ENCODE measurements around the gene ATF5.
A peak's percentile ranks its signal among the peaks of the same experiment; 100 is the strongest.
"Not testable (repeated sequence)": the region's sequence is repeated elsewhere in the genome, so short reads cannot be mapped to it uniquely, and the experiment has no call there.

Gene ATF5

GRCh38 chr19:49957262-49957915 is 28.4 kb downstream of the ATF5 start:
- Histone ChIP-seq H4K91ac (ENCODE audit: low read depth, low read length) (no peak overlapping the region), H4K12ac (ENCODE audit: low read depth, low read length) (no peak overlapping the region), H4K8ac (ENCODE audit: low read depth, low read length) (no peak overlapping the region), H2AK5ac (ENCODE audit: low read length) (no peak overlapping the region), H3K27me3 (ENCODE audit: insufficient read depth, low read length) (no peaks in the 10 kb centered on the region), H3K4me2 (ENCODE audit: low read length) (no peak overlapping the region), H2BK5ac (ENCODE audit: low read depth, low read length, poor library complexity) (no peak overlapping the region), H3K79me1 (ENCODE audit: low read length) (no peaks in the 10 kb centered on the region), H3K18ac (ENCODE audit: low read length) (no peak overlapping the region), H3K4ac (ENCODE audit: low read depth, low read length) (no peak overlapping the region), H3K9me3 (ENCODE audit: insufficient read depth, low read depth, low read length) (peaks cover 4% of the 10 kb centered on the region), H3K36me3 (ENCODE audit: control insufficient read depth in 1 of 2, insufficient read depth in 2 of 2, low read length in 2 of 2) (no peaks in the 10 kb centered on the region), H2AFZ (ENCODE audit: insufficient read depth, low read length, poor library complexity) (no peak overlapping the region), H3K4me3 (ENCODE audit: low read depth, low read length) (no peak overlapping the region), H3K14ac (ENCODE audit: low read length) (no peak overlapping the region), H2BK12ac (ENCODE audit: low read length) (no peak overlapping the region), H3K23ac (ENCODE audit: low read length) (no peak overlapping the region), H3K79me2 (ENCODE audit: control insufficient read depth, insufficient read depth, low read length, poor library complexity) (no peaks in the 10 kb centered on the region), H3K27ac (ENCODE audit: low read depth, low read length) (no peak overlapping the region), H3K9ac (ENCODE audit: low read length) (no peak overlapping the region), H3K4me1 (ENCODE audit: control insufficient read depth in 1 of 2, insufficient read depth in 2 of 2, low read length in 2 of 2) (no peaks in the 10 kb centered on the region), H2BK120ac (ENCODE audit: insufficient read depth, low read length, poor library complexity) (no peak overlapping the region)
- DNase-seq = peak in 1 of 2 donors; percentile 27
- WGBS (ENCODE audit: extremely low coverage, insufficient coverage, insufficient read length) = no CpG with 5 or more reads among the region's 10 CpGs

GRCh38 chr19:49958144-49958543 is 29.1 kb downstream of the ATF5 start:
- DNase-seq; H3K14ac ChIP-seq (ENCODE audit: low read length); H3K9me3 ChIP-seq (ENCODE audit: insufficient read depth, low read depth, low read length); H3K27me3 ChIP-seq (ENCODE audit: insufficient read depth, low read length); H4K8ac ChIP-seq (ENCODE audit: low read depth, low read length); H2BK12ac ChIP-seq (ENCODE audit: low read length); H3K79me1 ChIP-seq (ENCODE audit: low read length); H3K79me2 ChIP-seq (ENCODE audit: control insufficient read depth, insufficient read depth, low read length, poor library complexity); H2BK120ac ChIP-seq (ENCODE audit: insufficient read depth, low read length, poor library complexity); H3K4me1 ChIP-seq (ENCODE audit: control insufficient read depth in 1 of 2, insufficient read depth in 2 of 2, low read length in 2 of 2); H3K23ac ChIP-seq (ENCODE audit: low read length); H2AK5ac ChIP-seq (ENCODE audit: low read length); H3K9ac ChIP-seq (ENCODE audit: low read length); H3K36me3 ChIP-seq (ENCODE audit: control insufficient read depth in 1 of 2, insufficient read depth in 2 of 2, low read length in 2 of 2); H4K12ac ChIP-seq (ENCODE audit: low read depth, low read length); H3K18ac ChIP-seq (ENCODE audit: low read length); H2AFZ ChIP-seq (ENCODE audit: insufficient read depth, low read length, poor library complexity); H4K91ac ChIP-seq (ENCODE audit: low read depth, low read length); H3K27ac ChIP-seq (ENCODE audit: low read depth, low read length); H3K4me2 ChIP-seq (ENCODE audit: low read length); H3K4ac ChIP-seq (ENCODE audit: low read depth, low read length); H2BK5ac ChIP-seq (ENCODE audit: low read depth, low read length, poor library complexity); H3K4me3 ChIP-seq (ENCODE audit: low read depth, low read length): not testable (repeated sequence)
- WGBS (ENCODE audit: extremely low coverage, insufficient coverage, insufficient read length) = no CpG with 5 or more reads among the region's 9 CpGs

DNA sequence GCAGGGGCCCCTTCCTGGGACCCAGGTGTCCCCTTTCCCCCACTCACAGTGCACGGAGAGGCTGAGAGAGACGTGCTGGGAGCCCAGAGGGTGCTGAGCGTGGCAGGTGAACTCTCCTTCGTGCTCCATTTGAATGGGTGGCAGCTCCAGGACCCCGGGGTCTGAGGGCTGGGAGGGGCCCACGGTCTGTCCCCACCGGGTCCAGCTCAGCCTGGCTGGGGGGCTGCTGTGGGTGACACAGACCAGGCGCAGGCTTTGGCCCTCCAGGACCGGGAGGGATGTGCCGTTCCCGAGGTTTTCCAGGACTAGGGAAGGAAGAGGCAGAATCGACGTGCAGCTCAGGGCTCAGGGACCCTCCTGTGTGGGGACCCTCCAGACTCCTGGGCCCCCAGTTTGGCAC is 29.6 kb downstream of the ATF5 start:
- H3K4me1 ChIP-seq (ENCODE audit: control insufficient read depth in 1 of 2, insufficient read depth in 2 of 2, low read length in 2 of 2); H3K4me3 ChIP-seq (ENCODE audit: low read depth, low read length); H3K27ac ChIP-seq (ENCODE audit: low read depth, low read length); H3K4ac ChIP-seq (ENCODE audit: low read depth, low read length); H3K23ac ChIP-seq (ENCODE audit: low read length); H2AK5ac ChIP-seq (ENCODE audit: low read length); H3K79me2 ChIP-seq (ENCODE audit: control insufficient read depth, insufficient read depth, low read length, poor library complexity); H2BK5ac ChIP-seq (ENCODE audit: low read depth, low read length, poor library complexity); DNase-seq; H3K36me3 ChIP-seq (ENCODE audit: control insufficient read depth in 1 of 2, insufficient read depth in 2 of 2, low read length in 2 of 2); H3K14ac ChIP-seq (ENCODE audit: low read length); H3K27me3 ChIP-seq (ENCODE audit: insufficient read depth, low read length); H3K4me2 ChIP-seq (ENCODE audit: low read length); H4K12ac ChIP-seq (ENCODE audit: low read depth, low read length); H2BK12ac ChIP-seq (ENCODE audit: low read length); H2AFZ ChIP-seq (ENCODE audit: insufficient read depth, low read length, poor library complexity); H4K91ac ChIP-seq (ENCODE audit: low read depth, low read length); H3K9ac ChIP-seq (ENCODE audit: low read length); H2BK120ac ChIP-seq (ENCODE audit: insufficient read depth, low read length, poor library complexity); H3K9me3 ChIP-seq (ENCODE audit: insufficient read depth, low read depth, low read length); H3K79me1 ChIP-seq (ENCODE audit: low read length); H3K18ac ChIP-seq (ENCODE audit: low read length); H4K8ac ChIP-seq (ENCODE audit: low read depth, low read length): not testable (repeated sequence)
- WGBS (ENCODE audit: extremely low coverage, insufficient coverage, insufficient read length) = no CpG with 5 or more reads among the region's 13 CpGs

GRCh38 chr19:49959892-49960291 is 30.9 kb downstream of the ATF5 start:
- H4K12ac ChIP-seq (ENCODE audit: low read depth, low read length) = not testable (repeated sequence)
- WGBS (ENCODE audit: extremely low coverage, insufficient coverage, insufficient read length) = no CpG with 5 or more reads among the region's 12 CpGs

More at GRCh38 chr19:49959892-49960291, 30.9 kb downstream of the ATF5 start:
- H3K23ac ChIP-seq (ENCODE audit: low read length); H3K36me3 ChIP-seq (ENCODE audit: control insufficient read depth in 1 of 2, insufficient read depth in 2 of 2, low read length in 2 of 2); H3K18ac ChIP-seq (ENCODE audit: low read length); H3K27ac ChIP-seq (ENCODE audit: low read depth, low read length); H4K91ac ChIP-seq (ENCODE audit: low read depth, low read length); H3K4me3 ChIP-seq (ENCODE audit: low read depth, low read length); H3K4me1 ChIP-seq (ENCODE audit: control insufficient read depth in 1 of 2, insufficient read depth in 2 of 2, low read length in 2 of 2); H4K8ac ChIP-seq (ENCODE audit: low read depth, low read length); DNase-seq; H3K27me3 ChIP-seq (ENCODE audit: insufficient read depth, low read length); H3K79me1 ChIP-seq (ENCODE audit: low read length); H2BK12ac ChIP-seq (ENCODE audit: low read length); H2AK5ac ChIP-seq (ENCODE audit: low read length); H2BK120ac ChIP-seq (ENCODE audit: insufficient read depth, low read length, poor library complexity); H3K79me2 ChIP-seq (ENCODE audit: control insufficient read depth, insufficient read depth, low read length, poor library complexity); H3K14ac ChIP-seq (ENCODE audit: low read length); H3K4ac ChIP-seq (ENCODE audit: low read depth, low read length); H2AFZ ChIP-seq (ENCODE audit: insufficient read depth, low read length, poor library complexity); H3K9me3 ChIP-seq (ENCODE audit: insufficient read depth, low read depth, low read length); H3K4me2 ChIP-seq (ENCODE audit: low read length); H2BK5ac ChIP-seq (ENCODE audit: low read depth, low read length, poor library complexity); H3K9ac ChIP-seq (ENCODE audit: low read length): not testable (repeated sequence)

Measured in trophoblast cell (in vitro differentiated cells and primary cell).